H1 (cell line): Measurements from ENCODE around the gene OR2H1. TPM values are rescaled to one million over a fixed set of nuclear protein-coding genes. Genes with fewer than 3 reads are reported as not detected.
A peak's percentile ranks its signal among the peaks of the same experiment; 100 is the strongest.

Source experiments
- CTCF ChIA-PET: fragments of 300-600 bp; sonication (Branson Sonifier 250); formaldehyde crosslinking; loops from one replicate; lab custom pipeline; 2021; ENCODE audit not compliant: partially characterized antibody; lab: Charles Lee
- POLR2A ChIA-PET: fragments of 300-600 bp; sonication (Branson Sonifier 250); formaldehyde crosslinking; loops from one replicate; lab custom pipeline; 2021; ENCODE audit warnings: inconsistent platforms; ENCODE audit not compliant: partially characterized antibody; lab: Charles Lee
- DNase-seq, 2 experiments: peaks; one replicate each; pipeline versions ENCODE4 v3.0.0 to v3.0.0-alpha.2; 2010 to 2022; ENCODE audit warnings: low spot score in 2 of 2, low read depth in 1 of 2, mixed read lengths in 1 of 2
- FAIRE-seq: peaks from 2 replicates; lab custom pipeline; 2011; peaks lifted over from hg19 to GRCh38; lab: Jason Lieb, UNC
- H2AFZ ChIP-seq: 2 replicates; pipeline ENCODE4 v1.8.1; 2012; ENCODE audit warnings: low read length, inconsistent platforms
- H2AK5ac ChIP-seq: 2 replicates; pipeline ENCODE4 v1.6.1; 2013; ENCODE audit warnings: low read depth, low read length
- H2BK120ac ChIP-seq: replicated peaks from 2 replicates; pipeline ENCODE3; 2013; ENCODE audit warnings: low read depth, low read length, inconsistent platforms
- H2BK12ac ChIP-seq: 2 replicates; pipeline ENCODE4 v1.6.1; 2013; ENCODE audit warnings: low read depth, low read length
- H2BK15ac ChIP-seq: 2 replicates; pipeline ENCODE4 v1.6.1; 2013; ENCODE audit warnings: low read length
- H2BK20ac ChIP-seq: 2 replicates; pipeline ENCODE4 v1.6.1; 2013; ENCODE audit warnings: low read length
- H2BK5ac ChIP-seq: 2 replicates; pipeline ENCODE4 v1.6.1; 2013; ENCODE audit warnings: low read depth, low read length
- H3K14ac ChIP-seq: 2 replicates; pipeline ENCODE4 v1.6.1; 2013; ENCODE audit warnings: inconsistent platforms; ENCODE audit not compliant: insufficient read length
- H3K18ac ChIP-seq: 2 replicates; pipeline ENCODE4 v1.6.1; 2013; ENCODE audit warnings: low read length; ENCODE audit errors: extremely low read depth
- H3K23ac ChIP-seq: 2 replicates; pipeline ENCODE4 v1.6.1; 2013; ENCODE audit warnings: inconsistent platforms; ENCODE audit not compliant: insufficient read length
- H3K23me2 ChIP-seq: 2 replicates; pipeline ENCODE4 v1.6.1; 2013; ENCODE audit warnings: low read depth, low read length
- H3K27ac ChIP-seq: 2 replicates; pipeline ENCODE4 v1.6.1; 2011; ENCODE audit warnings: low read depth, low read length, inconsistent platforms
- H3K27me3 ChIP-seq, 4 experiments: replicated peaks in 1 of 4; 1 replicate in 1 of 4; 2 replicates in 3 of 4; pipeline versions ENCODE4 v1.6.1 to v1.8.1; 2011 to 2013; ENCODE audit warnings: low read length in 3 of 4, mild to moderate bottlenecking in 3 of 4, inconsistent platforms in 2 of 4, mixed read lengths in 2 of 4, moderate library complexity in 1 of 4; ENCODE audit not compliant: control insufficient read depth in 3 of 4, insufficient read depth in 3 of 4; ENCODE audit errors: extremely low read depth in 1 of 4
- H3K36me3 ChIP-seq, 4 experiments: 2 replicates each; pipeline versions ENCODE4 v1.6.1 to v1.8.1; 2011 to 2013; ENCODE audit warnings: mild to moderate bottlenecking in 4 of 4, low read length in 3 of 4, moderate library complexity in 2 of 4, control low read depth in 1 of 4, inconsistent platforms in 1 of 4; ENCODE audit not compliant: insufficient read depth in 4 of 4, control insufficient read depth in 2 of 4
- H3K4ac ChIP-seq: replicated peaks from 2 replicates; pipeline ENCODE3; 2013; ENCODE audit warnings: low read length, low read depth, mixed read lengths, inconsistent platforms; ENCODE audit not compliant: insufficient read length
- H3K4me1 ChIP-seq, 4 experiments: replicated peaks in 1 of 4; 1 replicate in 1 of 4; 2 replicates in 3 of 4; pipeline versions ENCODE4 v1.6.1 to v1.8.1; 2011 to 2013; ENCODE audit warnings: low read length in 3 of 4, inconsistent platforms in 2 of 4, mixed read lengths in 1 of 4; ENCODE audit not compliant: insufficient read depth in 4 of 4, control insufficient read depth in 3 of 4
- H3K4me2 ChIP-seq, 2 experiments: 2 replicates each; pipeline versions ENCODE4 v1.6.1 to v1.8.1; 2011 to 2013; ENCODE audit warnings: low read depth in 2 of 2, low read length in 2 of 2, control low read depth in 1 of 2, inconsistent platforms in 1 of 2, mild to moderate bottlenecking in 1 of 2; ENCODE audit not compliant: insufficient read depth in 1 of 2
- H3K4me3 ChIP-seq, 4 experiments: fragments of 200-600, 300-600 bp in 1 of 4; sonication (generic), shearing (Covaris generic), sonication (Bioruptor Twin) in 1 of 4; 2 replicates each; pipeline versions ENCODE4 v1.5.1 to v1.8.1; 2011 to 2016; ENCODE audit warnings: low read length in 4 of 4, low read depth in 3 of 4, control low read depth in 2 of 4, inconsistent platforms in 2 of 4, mild to moderate bottlenecking in 2 of 4, mixed read lengths in 1 of 4, moderate library complexity in 1 of 4; ENCODE audit not compliant: insufficient read depth in 2 of 4; ENCODE audit errors: extremely low read depth in 1 of 4
- H3K56ac ChIP-seq: replicated peaks from 2 replicates; pipeline ENCODE3; 2013; ENCODE audit warnings: low read depth, mild to moderate bottlenecking, mixed read lengths, low read length, inconsistent platforms; ENCODE audit not compliant: insufficient read length
- H3K79me1 ChIP-seq: 2 replicates; pipeline ENCODE4 v1.6.1; 2013; ENCODE audit warnings: low read depth, low read length, control low read depth
- H3K79me2 ChIP-seq, 2 experiments: 2 replicates each; pipeline versions ENCODE4 v1.6.1 to v1.8.1; 2012 to 2013; ENCODE audit warnings: low read length in 2 of 2, mild to moderate bottlenecking in 2 of 2, inconsistent platforms in 1 of 2; ENCODE audit not compliant: insufficient read depth in 2 of 2, control insufficient read depth in 1 of 2
- H3K9ac ChIP-seq, 4 experiments: replicated peaks in 1 of 4; 1 replicate in 1 of 4; 2 replicates in 3 of 4; pipeline versions ENCODE4 v1.6.1 to v1.8.1; 2011 to 2013; ENCODE audit warnings: low read depth in 3 of 4, low read length in 3 of 4, control low read depth in 2 of 4, mild to moderate bottlenecking in 2 of 4, moderate library complexity in 2 of 4, inconsistent platforms in 1 of 4; ENCODE audit errors: extremely low read depth in 1 of 4
- H3K9me3 ChIP-seq, 2 experiments: 2 replicates each; pipeline versions ENCODE4 v1.6.1 to v1.8.1; 2012 to 2013; ENCODE audit warnings: mild to moderate bottlenecking in 2 of 2, moderate library complexity in 2 of 2, control low read depth in 1 of 2, inconsistent platforms in 1 of 2, low read depth in 1 of 2, low read length in 1 of 2, mixed read lengths in 1 of 2; ENCODE audit not compliant: insufficient read depth in 2 of 2
- H4K20me1 ChIP-seq, 2 experiments: replicated peaks in 1 of 2; 2 replicates each; pipeline versions ENCODE3 to v1.8.1; 2011 to 2013; ENCODE audit warnings: inconsistent platforms in 2 of 2, low read length in 2 of 2, mild to moderate bottlenecking in 1 of 2; ENCODE audit not compliant: insufficient read depth in 2 of 2, control insufficient read depth in 1 of 2
- H4K5ac ChIP-seq: 2 replicates; pipeline ENCODE4 v1.6.1; 2013; ENCODE audit warnings: low read length, low read depth, mixed read lengths, inconsistent platforms; ENCODE audit not compliant: insufficient read length
- H4K8ac ChIP-seq: 2 replicates; pipeline ENCODE4 v1.8.0; 2013; ENCODE audit warnings: mild to moderate bottlenecking, moderate library complexity, low read length, inconsistent platforms; ENCODE audit not compliant: insufficient read depth; ENCODE audit errors: extremely low read depth
- H4K91ac ChIP-seq: replicated peaks from 2 replicates; pipeline ENCODE3; 2013; ENCODE audit warnings: low read length, mixed read lengths, inconsistent platforms; ENCODE audit not compliant: insufficient read length
- CTBP2 ChIP-seq: IDR thresholded peaks from 2 replicates; pipeline ENCODE4 v1.7.0; 2011; ENCODE audit warnings: borderline replicate concordance, mild to moderate bottlenecking, moderate library complexity, mixed read lengths, low read length; ENCODE audit not compliant: insufficient read depth, insufficient read length
- KDM1A ChIP-seq: fragments of 200-600, 300-600 bp; sonication (generic); IDR thresholded peaks from 2 replicates; pipeline ENCODE4 v1.7.1; 2016; ENCODE audit warnings: mild to moderate bottlenecking, low read length, borderline replicate concordance
- NANOG ChIP-seq: IDR thresholded peaks from 2 replicates; pipeline ENCODE4 v1.6.1; 2011; ENCODE audit warnings: low read length, low read depth, mild to moderate bottlenecking, inconsistent platforms; ENCODE audit not compliant: insufficient read depth, poor library complexity, severe bottlenecking
- RAD21 ChIP-seq, 2 experiments: IDR thresholded peaks in 1 of 2; conservative IDR thresholded peaks in 1 of 2; 2 replicates each; pipeline ENCODE4 v1.6.1; 2011; ENCODE audit warnings: low read depth in 2 of 2, low read length in 2 of 2, improper control_type of control experiment in 1 of 2, inconsistent platforms in 1 of 2, mild to moderate bottlenecking in 1 of 2, moderate library complexity in 1 of 2
- RFX5 ChIP-seq: IDR thresholded peaks from 2 replicates; pipeline ENCODE4 v1.6.1; 2011; ENCODE audit warnings: low read depth, low read length, improper control_type of control experiment, borderline replicate concordance
- WGBS, 2 experiments: shearing (Covaris generic) in 1 of 2; methylation state at CpG; one replicate each; pipeline versions ENCODE4 v1.1.6 to v1.1.7; 2013 to 2015; ENCODE audit warnings: low lambda C conversion rate in 2 of 2, mixed read lengths in 2 of 2, inconsistent platforms in 1 of 2, low coverage in 1 of 2, missing lambda C conversion rate in 1 of 2; ENCODE audit not compliant: insufficient replicate concordance in 2 of 2, insufficient coverage in 1 of 2, insufficient read length in 1 of 2; ENCODE audit errors: extremely low coverage in 1 of 2, missing lambda C conversion rate in 1 of 2; 5-methylcytosine and 5-hydroxymethylcytosine counted together
- polyA plus RNA-seq, 7 experiments: library from polyadenylated mRNA; depleted of rRNA in 3 of 7; stranded (reverse) in 5 of 7; unstranded in 2 of 7; fragments of >200 nt in 5 of 7; fragments of 200-250 nt in 2 of 7; gene quantifications; 1 replicate in 5 of 7; 2 replicates in 1 of 7; 4 replicates in 1 of 7; pipeline versions ENCODE4 v1.2.1 to v1.2.3, GENCODE V29; 2011 to 2013; ENCODE audit warnings: missing spikeins in 2 of 7, mixed read lengths in 2 of 7
- total RNA-seq: library from RNA; stranded (reverse); fragmentation: NEBNext Ultra II Directional; extraction: Animal tissue kit (Norgen Biotek cat#: 25700); gene quantifications from 2 replicates; pipeline ENCODE4 v1.2.1, GENCODE V29; 2021

OR2H1 gene
- total and polyA plus RNA-seq, 2 of the 8 experiments (the other 6 are each of a cell fraction or from before 2014, with no cell fraction given) = not detected

DNA sequence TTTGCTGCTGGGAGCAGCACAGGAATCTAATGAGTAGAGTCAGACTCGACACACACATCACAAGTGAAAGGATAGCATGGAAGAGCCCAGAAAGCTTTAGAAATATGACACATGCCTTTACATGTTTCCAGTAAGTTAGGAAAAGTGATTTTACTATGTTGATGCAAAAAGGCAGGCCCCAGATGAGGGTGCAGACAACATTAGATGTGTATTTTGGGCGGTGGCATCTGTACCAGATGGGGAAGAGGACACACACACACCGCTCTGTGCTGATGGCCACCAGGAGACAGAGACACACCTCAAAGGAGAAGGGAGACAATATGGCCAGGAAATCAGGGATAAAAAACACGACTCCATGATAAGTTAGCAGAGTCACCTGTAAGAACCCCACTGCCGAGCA lies 30.2 kb downstream of the OR2H1 start:
- H4K8ac ChIP-seq = no peak overlapping the region
- H2BK5ac ChIP-seq = no peak overlapping the region
- POLR2A ChIA-PET = no interaction called here
- no peak overlapping the region for H2AFZ ChIP-seq
- WGBS, 2 experiments = 96% methylated on average over 5 of the region's 5 CpGs; no CpG with 5 or more reads in 1 of the 2 experiments
- CTCF ChIA-PET = interaction anchor here (1.3 kb wide), 2 partner anchors 51 to 72 kb away, joined by 3 read pairs; no protein-coding TSS in a partner anchor
- H3K79me1 ChIP-seq = no peaks in the 10 kb centered on the region
- no peak overlapping the region for H3K18ac ChIP-seq
- no peak overlapping the region for H3K23ac ChIP-seq
- H3K27me3 ChIP-seq = no peaks in the 10 kb centered on the region
- no peak overlapping the region for H3K4me3 ChIP-seq
- no peak overlapping the region for H4K5ac ChIP-seq
- H3K9ac ChIP-seq = no peak overlapping the region
- no peak overlapping the region for H3K27ac ChIP-seq
- H4K20me1 ChIP-seq = no peaks in the 10 kb centered on the region
- no peaks in the 10 kb centered on the region for H3K36me3 ChIP-seq
- no peaks in the 10 kb centered on the region for H3K4me1 ChIP-seq
- no peak overlapping the region for H3K4me2 ChIP-seq
- H2AK5ac ChIP-seq = no peak overlapping the region
- H2BK15ac ChIP-seq = no peak overlapping the region
- H4K91ac ChIP-seq = no peak overlapping the region
- no peak overlapping the region for H3K14ac ChIP-seq
- no peaks in the 10 kb centered on the region for H3K9me3 ChIP-seq
- H3K79me2 ChIP-seq = no peaks in the 10 kb centered on the region
- H3K23me2 ChIP-seq = no peaks in the 10 kb centered on the region
- H3K4ac ChIP-seq = no peak overlapping the region
- peak overlapping the region; percentile 62 for H2BK12ac ChIP-seq
- H3K56ac ChIP-seq = no peak overlapping the region
- DNase-seq (no peak), FAIRE-seq (no peak)
- no peak overlapping the region for H2BK120ac ChIP-seq
- no peak overlapping the region for H2BK20ac ChIP-seq
- TF ChIP-seq CTBP2 = no peak
- no peak for TF ChIP-seq RFX5
- no peak for TF ChIP-seq NANOG
- TF ChIP-seq KDM1A = no peak
- no peak for TF ChIP-seq RAD21 (IDR thresholded peaks at IDR 0.05 in 1 of 2, conservative IDR thresholded peaks at IDR 0.05 in 1 of 2; ENCODE audit: low read depth in 2 of 2, low read length in 2 of 2)
